SK-N-MC (cell line): ENCODE data around the gene RIN2.

ENCODE experiments used
- DNase-seq: peaks from one replicate; pipeline ENCODE4 v3.0.0-alpha.2; 2011; ENCODE audit warnings: low read depth, low spot score
- H3K27ac ChIP-seq: fragments of 200-600 bp; sonication (generic); 2 replicates; pipeline ENCODE4 v1.5.1; 2016; ENCODE audit warnings: mixed run types
- H3K36me3 ChIP-seq: fragments of 200-600 bp; sonication (generic); 2 replicates; pipeline ENCODE4 v1.6.1; 2017; ENCODE audit warnings: antibody characterized with exemption, low read length, mixed read lengths; ENCODE audit not compliant: insufficient read depth
- H3K4me3 ChIP-seq: fragments of 200-600 bp; sonication (generic); 2 replicates; pipeline ENCODE4 v1.5.1; 2016
- H3K9ac ChIP-seq: fragments of 200-600 bp; sonication (generic); 2 replicates; pipeline ENCODE4 v1.8.0; 2017; ENCODE audit warnings: mixed run types, mixed read lengths; ENCODE audit not compliant: insufficient read length
- H3K9me3 ChIP-seq: fragments of 200-600 bp; sonication (generic); 2 replicates; pipeline ENCODE4 v1.6.1; 2017; ENCODE audit warnings: low read depth, mild to moderate bottlenecking, antibody characterized with exemption, low read length, moderate library complexity, mixed read lengths
- EZH2 ChIP-seq: fragments of 200-600 bp; sonication (generic); IDR thresholded peaks from one replicate; pipeline ENCODE4 v1.6.1; 2017; ENCODE audit warnings: antibody characterized with exemption
- FOXP2 ChIP-seq: optimal IDR thresholded peaks from 2 replicates; pipeline ENCODE3; 2011; ENCODE audit warnings: mild to moderate bottlenecking, moderate library complexity; ENCODE audit not compliant: insufficient read depth; ENCODE audit errors: extremely low read length, control extremely low read depth
- POLR2AphosphoS5 ChIP-seq: IDR thresholded peaks from 2 replicates; pipeline ENCODE4 v1.6.1; 2012; ENCODE audit warnings: mild to moderate bottlenecking, low read depth, low read length, borderline replicate concordance

Gene RIN2

DNA sequence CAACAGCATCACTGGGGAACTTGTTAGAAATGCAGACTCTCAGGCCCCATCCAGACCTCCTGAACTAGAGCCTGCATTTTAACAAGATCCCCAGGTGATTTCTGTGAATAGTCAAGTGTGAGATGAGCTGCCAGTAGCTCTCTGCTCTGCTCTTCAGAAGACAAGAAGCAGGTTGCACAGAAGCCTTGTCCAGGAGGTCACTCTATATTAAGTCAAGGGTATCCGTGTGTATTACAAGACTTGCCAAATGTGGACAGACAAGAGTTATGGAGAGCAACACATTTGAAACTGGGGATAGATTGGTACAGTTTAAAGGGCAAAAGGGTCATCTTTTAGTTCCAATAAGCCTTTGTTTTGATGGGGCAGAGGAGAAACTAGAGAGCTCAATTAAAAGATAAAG lies 23.2 kb upstream of the RIN2 start:
- Histone ChIP-seq H3K36me3 (no peaks in the 10 kb centered on the region), H3K27ac (peak overlapping the region; percentile 99), H3K9me3 (no peaks in the 10 kb centered on the region), H3K9ac (peak overlapping the region; percentile 64), H3K4me3 (peak overlapping the region; percentile 66)
- no peak for DNase-seq
- TF ChIP-seq POLR2AphosphoS5 (no peak), FOXP2 (no peak), EZH2 (no peak)

DNA sequence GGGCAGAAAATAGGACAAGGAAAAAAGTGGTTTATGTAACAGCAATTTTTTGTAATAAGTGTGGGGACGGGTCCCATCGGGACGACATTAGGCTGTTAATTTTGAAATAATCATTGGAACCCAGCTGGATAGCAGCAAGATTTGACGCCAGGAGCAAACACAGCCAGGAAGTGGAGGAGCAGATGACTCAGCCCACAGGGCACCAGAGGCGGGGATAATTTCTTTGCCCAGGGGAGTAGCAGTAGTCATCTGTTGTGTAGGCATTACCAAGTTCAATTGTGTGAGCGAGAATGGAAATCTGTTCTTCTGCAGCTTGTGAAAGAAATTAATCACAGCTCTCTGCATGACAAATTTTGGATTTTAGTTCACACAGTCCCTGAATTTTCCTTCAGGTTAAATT lies 22.6 kb upstream of the RIN2 start:
- Histone ChIP-seq H3K27ac (peak overlapping the region; percentile 99), H3K9ac (peak overlapping the region; percentile 64), H3K4me3 (peak overlapping the region; percentile 66), H3K36me3 (no peaks in the 10 kb centered on the region), H3K9me3 (no peaks in the 10 kb centered on the region)
- peak; percentile 95 for DNase-seq
- no peak for TF ChIP-seq FOXP2
- peak; percentile 67 for TF ChIP-seq POLR2AphosphoS5
- TF ChIP-seq EZH2 = no peak

DNA sequence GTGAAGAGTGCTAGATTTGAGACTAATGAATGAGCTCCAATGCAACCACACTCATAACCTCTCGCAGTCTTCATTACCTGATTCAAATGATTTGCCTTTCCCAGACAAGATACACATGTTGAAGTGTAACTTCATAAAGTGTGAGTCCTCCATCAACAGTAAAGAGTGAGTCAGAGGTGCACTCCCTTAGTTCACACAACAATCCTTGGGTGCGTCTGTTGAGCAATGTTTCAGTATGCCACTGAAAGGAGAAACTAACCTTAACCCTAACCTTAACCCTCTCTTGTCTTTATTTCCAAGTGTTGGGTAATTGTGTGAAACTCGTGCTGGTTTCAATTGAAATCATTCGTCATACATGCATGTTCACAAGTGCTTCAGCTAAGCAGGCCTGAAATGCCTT lies 21.0 kb upstream of the RIN2 start:
- TF ChIP-seq EZH2 (no peak), FOXP2 (no peak), POLR2AphosphoS5 (no peak)
- H3K4me3 ChIP-seq = 0 out of 2 replicates have a peak overlapping the region, but pooled peaks have one; percentile 0
- no peaks in the 10 kb centered on the region for H3K9me3 ChIP-seq
- no peaks in the 10 kb centered on the region for H3K36me3 ChIP-seq
- DNase-seq = no peak
- H3K9ac ChIP-seq = peak overlapping the region; percentile 48
- H3K27ac ChIP-seq = peak overlapping the region; percentile 99

DNA sequence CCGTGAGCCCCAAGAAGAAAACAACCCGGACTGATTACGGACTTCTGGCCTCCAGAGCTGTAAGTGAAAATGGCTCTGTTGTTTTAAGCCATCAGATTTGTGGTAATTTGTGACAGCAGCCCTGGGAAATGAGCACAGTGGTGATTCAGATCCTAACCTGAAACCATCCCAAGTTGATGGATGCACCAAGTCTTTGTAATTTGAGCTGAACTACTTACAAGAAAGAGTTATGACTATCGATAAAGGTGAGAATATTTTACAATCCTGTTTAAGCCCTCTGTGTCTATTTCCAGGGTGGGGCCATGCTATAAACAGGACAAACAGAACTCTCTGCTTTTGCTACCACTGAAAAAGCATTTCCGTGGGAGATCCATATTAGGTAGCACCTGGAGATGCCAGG lies 19.1 kb upstream of the RIN2 start:
- no peak for DNase-seq
- no peak overlapping the region for H3K27ac ChIP-seq
- no peak overlapping the region for H3K4me3 ChIP-seq
- H3K36me3 ChIP-seq = no peaks in the 10 kb centered on the region
- TF ChIP-seq POLR2AphosphoS5 = no peak
- TF ChIP-seq FOXP2 = no peak
- TF ChIP-seq EZH2 = no peak
- no peak overlapping the region for H3K9ac ChIP-seq
- H3K9me3 ChIP-seq = no peaks in the 10 kb centered on the region

DNA sequence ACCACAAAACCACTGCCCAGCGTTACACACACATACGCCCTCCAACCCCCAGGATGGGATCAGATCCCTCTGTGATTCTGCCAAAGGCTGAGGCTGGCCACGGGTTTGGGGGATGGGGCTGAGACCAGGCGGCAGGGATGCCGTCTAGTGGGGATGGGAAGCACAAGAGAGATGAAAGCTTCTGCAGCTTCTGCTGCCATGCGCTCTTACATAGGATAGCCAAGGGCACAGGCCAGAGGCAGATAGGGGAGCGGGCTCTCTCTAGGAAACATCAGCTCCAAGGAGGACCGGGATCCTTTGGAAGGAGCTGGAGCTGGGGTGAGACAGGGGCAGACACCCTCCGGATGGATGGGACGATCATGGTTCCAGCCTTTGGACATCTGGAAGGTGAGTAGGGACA lies 18.7 kb upstream of the RIN2 start:
- no peak for DNase-seq
- no peak overlapping the region for H3K4me3 ChIP-seq
- H3K9ac ChIP-seq = no peak overlapping the region
- no peak for TF ChIP-seq EZH2
- TF ChIP-seq POLR2AphosphoS5 = no peak
- no peak for TF ChIP-seq FOXP2
- H3K9me3 ChIP-seq = no peaks in the 10 kb centered on the region
- H3K36me3 ChIP-seq = no peaks in the 10 kb centered on the region
- H3K27ac ChIP-seq = no peak overlapping the region

DNA sequence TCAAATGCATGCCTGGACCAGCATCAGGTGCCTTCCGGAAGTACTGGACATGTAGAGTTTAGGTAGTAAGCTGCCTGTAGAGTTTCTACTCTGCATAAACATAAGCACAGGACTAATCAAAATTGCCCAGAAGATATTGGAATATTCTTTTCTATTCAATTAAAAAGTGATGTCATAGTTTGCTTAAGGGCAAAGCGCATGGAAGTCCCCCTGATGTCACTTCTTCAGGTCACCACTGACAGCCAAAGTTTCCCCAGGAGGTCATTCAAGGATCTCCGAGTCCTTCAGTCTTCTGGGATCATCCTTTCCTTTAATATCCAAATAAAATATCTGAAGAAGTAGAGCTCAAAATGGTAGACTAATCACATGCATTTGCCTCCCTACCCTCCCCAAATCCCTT lies 17.5 kb upstream of the RIN2 start:
- no peak overlapping the region for H3K9ac ChIP-seq
- no peak overlapping the region for H3K27ac ChIP-seq
- H3K4me3 ChIP-seq = no peak overlapping the region
- TF ChIP-seq EZH2 (no peak), POLR2AphosphoS5 (no peak), FOXP2 (no peak)
- no peaks in the 10 kb centered on the region for H3K36me3 ChIP-seq
- H3K9me3 ChIP-seq = peaks cover 2% of the 10 kb centered on the region; the same call in 1 of the 2 replicates
- no peak for DNase-seq

DNA sequence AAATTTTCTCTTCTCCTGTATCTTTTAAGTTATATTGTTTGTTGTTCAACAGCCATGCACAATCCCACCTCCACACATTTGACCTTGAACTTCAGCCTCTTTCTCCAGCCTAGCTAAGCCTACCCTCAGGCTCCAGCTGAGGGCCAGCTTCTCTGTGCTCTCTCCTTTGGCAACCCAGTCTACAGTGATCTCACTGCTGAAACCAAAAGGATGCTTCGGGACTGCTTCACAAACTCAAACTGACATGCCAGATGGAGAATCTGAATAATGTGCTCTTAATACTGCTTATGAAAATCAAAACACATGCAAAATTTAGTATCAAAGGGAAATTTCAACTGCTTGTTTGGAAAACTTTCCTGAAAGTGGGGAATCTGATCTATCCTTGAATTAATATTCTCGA lies 16.1 kb upstream of the RIN2 start:
- Histone ChIP-seq H3K36me3 (no peaks in the 10 kb centered on the region), H3K9me3 (peaks cover 7% of the 10 kb centered on the region; the same call in 1 of the 2 replicates), H3K9ac (no peak overlapping the region), H3K27ac (no peak overlapping the region), H3K4me3 (no peak overlapping the region)
- no peak for TF ChIP-seq POLR2AphosphoS5
- TF ChIP-seq FOXP2 = no peak
- TF ChIP-seq EZH2 = no peak
- DNase-seq = no peak

DNA sequence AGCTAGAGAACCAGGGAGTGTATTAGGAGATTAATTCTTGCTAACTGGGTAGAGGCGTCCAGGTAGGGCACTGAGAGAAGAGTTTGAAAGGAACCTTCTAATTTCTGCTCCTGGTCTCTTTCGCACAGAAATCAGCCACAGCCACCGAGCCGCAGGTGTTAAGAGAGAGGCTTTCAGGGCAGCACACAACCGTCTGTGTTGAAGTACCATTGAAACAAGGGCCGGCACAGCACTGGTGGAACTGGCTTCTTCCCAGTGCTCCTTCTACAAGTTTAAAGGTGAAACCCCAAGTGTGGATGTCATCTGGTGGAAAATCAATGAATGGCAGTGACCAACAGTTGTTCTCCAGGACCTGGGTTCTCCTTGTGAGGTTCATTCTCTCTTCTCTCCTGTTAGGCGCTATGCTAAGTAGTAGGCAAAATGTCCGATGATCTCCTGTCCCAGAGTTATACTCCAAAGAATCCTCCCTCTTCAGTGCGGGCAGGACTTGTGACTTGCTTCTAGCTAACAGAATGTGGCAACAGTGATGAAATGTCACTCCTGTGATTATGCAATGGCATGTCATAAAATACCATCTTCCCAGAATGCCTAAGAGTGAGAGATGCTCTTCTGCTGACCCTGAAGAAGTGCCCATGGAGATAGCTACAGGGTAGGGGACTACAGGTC lies 15.0 kb upstream of the RIN2 start:
- Histone ChIP-seq H3K4me3 (no peak overlapping the region), H3K36me3 (no peaks in the 10 kb centered on the region), H3K9ac (no peak overlapping the region), H3K27ac (no peak overlapping the region), H3K9me3 (peaks cover 7% of the 10 kb centered on the region; the same call in 1 of the 2 replicates)
- no peak for DNase-seq
- TF ChIP-seq EZH2 = no peak
- TF ChIP-seq FOXP2 = no peak
- TF ChIP-seq POLR2AphosphoS5 = no peak

DNA sequence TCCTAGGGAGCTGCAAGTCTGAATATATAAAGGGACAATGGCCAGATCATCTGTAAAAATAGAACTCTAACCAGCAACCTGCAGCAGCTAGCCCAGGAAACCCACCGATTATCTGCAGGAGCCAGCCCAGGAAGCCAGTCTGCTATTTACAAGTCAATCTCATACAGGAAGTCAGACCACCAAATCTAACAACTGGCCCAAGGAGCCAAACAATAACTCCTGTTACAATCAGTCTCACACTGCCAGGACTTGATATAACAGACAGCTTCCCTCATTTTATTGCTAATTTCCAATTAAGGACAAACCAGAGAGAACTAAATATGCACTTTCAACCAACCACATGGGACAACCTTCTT lies 14.4 kb upstream of the RIN2 start:
- H3K9ac ChIP-seq = no peak overlapping the region
- TF ChIP-seq EZH2 = no peak
- TF ChIP-seq POLR2AphosphoS5 = no peak
- TF ChIP-seq FOXP2 = no peak

More for the DNA sequence above, 14.4 kb upstream of the RIN2 start:
- peaks cover 7% of the 10 kb centered on the region; the same call in 1 of the 2 replicates for H3K9me3 ChIP-seq
- no peak overlapping the region for H3K4me3 ChIP-seq
- no peak overlapping the region for H3K27ac ChIP-seq
- no peaks in the 10 kb centered on the region for H3K36me3 ChIP-seq
- no peak for DNase-seq
